Spinal cord (tissue), 10 donors: ENCODE results near the gene MOSMO. TPM values are rescaled to one million over a fixed set of nuclear protein-coding genes. Genes with fewer than 3 reads are reported as not detected.
"Not testable (repeated sequence)": the region's sequence is repeated elsewhere in the genome, so short reads cannot be mapped to it uniquely, and the experiment has no call there.

Experiments used
- DNase-seq, 6 donors: peaks; one replicate each; pipeline versions ENCODE4 v3.0.0 to v3.0.0-alpha.2; 2013 to 2015; ENCODE audit warnings: low spot score in 6 of 6, low read depth in 4 of 6
- H3K27ac ChIP-seq: one replicate; pipeline ENCODE4 v1.5.1; 2013; ENCODE audit warnings: low read depth, low read length, control low read depth
- H3K27me3 ChIP-seq: one replicate; pipeline ENCODE4 v1.6.1; 2013; ENCODE audit warnings: low read length; ENCODE audit not compliant: control insufficient read depth, insufficient read depth
- H3K36me3 ChIP-seq: one replicate; pipeline ENCODE4 v1.6.1; 2013; ENCODE audit warnings: low read length; ENCODE audit not compliant: control insufficient read depth, insufficient read depth
- H3K4me1 ChIP-seq: one replicate; pipeline ENCODE4 v1.6.1; 2013; ENCODE audit warnings: low read length; ENCODE audit not compliant: control insufficient read depth, insufficient read depth
- H3K4me3 ChIP-seq: one replicate; pipeline ENCODE4 v1.5.1; 2013; ENCODE audit warnings: low read depth, low read length, control low read depth
- H3K9me3 ChIP-seq: one replicate; pipeline ENCODE4 v1.6.1; 2013; ENCODE audit warnings: low read length; ENCODE audit not compliant: control insufficient read depth, insufficient read depth
- WGBS: methylation state at CpG from one replicate; pipeline ENCODE4 v1.1.5; 2013; ENCODE audit warnings: missing lambda C conversion rate; ENCODE audit not compliant: insufficient coverage; 5-methylcytosine and 5-hydroxymethylcytosine counted together
- polyA plus RNA-seq, 2 donors: library from polyadenylated mRNA; unstranded; fragments of 120-200 nt; gene quantifications; one replicate each; pipeline ENCODE4 v1.2.1, GENCODE V29; 2013; ENCODE audit not compliant: insufficient read length in 2 of 2
- total RNA-seq, 2 donors: library from RNA; depleted of rRNA in 1 of 2; stranded (reverse); fragments of 120-200 nt in 1 of 2; fragments of >200 nt in 1 of 2; gene quantifications; one replicate each; pipeline versions ENCODE4 v1.2.3 to v1.2.4, GENCODE V29; 2013 to 2014
- donor health status: healthy.

MOSMO gene
- total and polyA plus RNA-seq, 4 donors: 19.3 to 43.1 (median 26.6) TPM

GRCh38 chr16:22027633-22028032 lies 19.7 kb downstream of the MOSMO start:
- Histone ChIP-seq H3K27me3 (no peaks in the 10 kb centered on the region), H3K27ac (no peak overlapping the region), H3K36me3 (peaks cover 4% of the 10 kb centered on the region), H3K9me3 (no peaks in the 10 kb centered on the region), H3K4me3 (no peak overlapping the region), H3K4me1 (no peaks in the 10 kb centered on the region)
- DNase-seq: no peak
- WGBS: no CpG with 5 or more reads among the region's 2 CpGs

- Histone ChIP-seq H3K4me1 (no peaks in the 10 kb centered on the region), H3K27ac (no peak overlapping the region)
- 83% methylated on average over 3 of the region's 4 CpGs for WGBS
Measured at GRCh38 chr16:22029632-22030031, 21.7 kb downstream of the MOSMO start.

GRCh38 chr16:22030087-22030812 lies 22.3 kb downstream of the MOSMO start:
- H3K36me3 ChIP-seq: peaks cover 4% of the 10 kb centered on the region
- no peak for DNase-seq
- WGBS: 96% methylated on average over 4 of the region's 6 CpGs
- H3K9me3 ChIP-seq: no peaks in the 10 kb centered on the region
- H3K4me3 ChIP-seq: no peak overlapping the region
- H3K4me1 ChIP-seq: no peaks in the 10 kb centered on the region
- no peak overlapping the region for H3K27ac ChIP-seq
- H3K27me3 ChIP-seq: no peaks in the 10 kb centered on the region

More at GRCh38 chr16:22029632-22030031, 21.7 kb downstream of the MOSMO start:
- no peaks in the 10 kb centered on the region for H3K9me3 ChIP-seq
- no peak overlapping the region for H3K4me3 ChIP-seq
- no peak for DNase-seq
- H3K36me3 ChIP-seq: peaks cover 4% of the 10 kb centered on the region
- H3K27me3 ChIP-seq: no peaks in the 10 kb centered on the region

- H3K36me3 ChIP-seq: peaks cover 4% of the 10 kb centered on the region
- no peak overlapping the region for H3K4me3 ChIP-seq
- WGBS: no CpG with 5 or more reads among the region's 2 CpGs
- DNase-seq: no peak
- H3K27ac ChIP-seq: no peak overlapping the region
- H3K4me1 ChIP-seq: no peaks in the 10 kb centered on the region
- H3K9me3 ChIP-seq: no peaks in the 10 kb centered on the region
- no peaks in the 10 kb centered on the region for H3K27me3 ChIP-seq
Measured at GRCh38 chr16:22031483-22032083, 23.7 kb downstream of the MOSMO start.

- Histone ChIP-seq H3K4me3 (no peak overlapping the region), H3K9me3 (no peaks in the 10 kb centered on the region), H3K27me3 (no peaks in the 10 kb centered on the region), H3K36me3 (peaks cover 4% of the 10 kb centered on the region), H3K27ac (no peak overlapping the region), H3K4me1 (no peaks in the 10 kb centered on the region)
- DNase-seq: no peak
- no CpG with 5 or more reads among the region's 3 CpGs for WGBS
Measured at GRCh38 chr16:22034503-22034902, 26.6 kb downstream of the MOSMO start.

- no CpG with 5 or more reads among the region's 2 CpGs for WGBS
- Histone ChIP-seq H3K27me3 (no peaks in the 10 kb centered on the region), H3K27ac (no peak overlapping the region), H3K36me3 (peaks cover 4% of the 10 kb centered on the region), H3K4me1 (no peaks in the 10 kb centered on the region), H3K9me3 (no peaks in the 10 kb centered on the region), H3K4me3 (no peak overlapping the region)
- DNase-seq: no peak
Measured at GRCh38 chr16:22035153-22035552, 27.2 kb downstream of the MOSMO start.

- not testable (repeated sequence) for H3K4me1 ChIP-seq, H3K4me3 ChIP-seq, H3K27me3 ChIP-seq, H3K9me3 ChIP-seq, H3K27ac ChIP-seq, DNase-seq, H3K36me3 ChIP-seq
- no CpG with 5 or more reads among the region's 3 CpGs for WGBS
Measured at GRCh38 chr16:22043882-22044281, 36.0 kb downstream of the MOSMO start.

- not testable (repeated sequence) for H3K4me3 ChIP-seq, H3K27ac ChIP-seq, H3K4me1 ChIP-seq, H3K9me3 ChIP-seq, H3K27me3 ChIP-seq, H3K36me3 ChIP-seq, DNase-seq
- WGBS: no CpG with 5 or more reads among the region's 5 CpGs
Measured at GRCh38 chr16:22045888-22046287, 38.0 kb downstream of the MOSMO start.

GRCh38 chr16:22050963-22051362 lies 43.1 kb downstream of the MOSMO start:
- no peaks in the 10 kb centered on the region for H3K36me3 ChIP-seq
- no peak overlapping the region for H3K27ac ChIP-seq
- 80% methylated on average over 2 of the region's 4 CpGs for WGBS
- no peaks in the 10 kb centered on the region for H3K27me3 ChIP-seq
- DNase-seq: no peak
- H3K4me1 ChIP-seq: no peaks in the 10 kb centered on the region
- no peaks in the 10 kb centered on the region for H3K9me3 ChIP-seq
- no peak overlapping the region for H3K4me3 ChIP-seq

GRCh38 chr16:22052980-22053379 lies 45.1 kb downstream of the MOSMO start:
- no peak for DNase-seq
- H3K9me3 ChIP-seq: no peaks in the 10 kb centered on the region
- WGBS: no CpG with 5 or more reads among the region's 6 CpGs
- H3K4me1 ChIP-seq: no peaks in the 10 kb centered on the region
- no peaks in the 10 kb centered on the region for H3K27me3 ChIP-seq
- no peak overlapping the region for H3K4me3 ChIP-seq
- no peak overlapping the region for H3K27ac ChIP-seq
- H3K36me3 ChIP-seq: no peaks in the 10 kb centered on the region
